Fibroblast of skin of right biceps (primary cell): ENCODE data around the gene CLASP2.
A peak's percentile ranks its signal among the peaks of the same experiment; 100 is the strongest.
"Not testable (repeated sequence)": the region's sequence is repeated elsewhere in the genome, so short reads cannot be mapped to it uniquely, and the experiment has no call there.

ENCODE experiments used
- DNase-seq: peaks from one replicate; pipeline ENCODE4 v3.0.0-alpha.2; 2013

Gene CLASP2

GRCh38 chr3:33682770-33683169, 35.3 kb downstream of the CLASP2 start:
- DNase-seq = no peak

- DNase-seq = no peak
Observed at GRCh38 chr3:33681667-33682066, 36.4 kb downstream of the CLASP2 start.

- DNase-seq = no peak
Observed at GRCh38 chr3:33678073-33678472, 40.0 kb downstream of the CLASP2 start.

GRCh38 chr3:33673436-33673835, 44.6 kb downstream of the CLASP2 start:
- DNase-seq = not testable (repeated sequence)

- DNase-seq = no peak
Observed at GRCh38 chr3:33668618-33669017, 49.4 kb downstream of the CLASP2 start.

GRCh38 chr3:33665294-33665693, 52.8 kb downstream of the CLASP2 start:
- no peak for DNase-seq

- peak; percentile 82 for DNase-seq
Observed at GRCh38 chr3:33664195-33664594, 53.9 kb downstream of the CLASP2 start.

- DNase-seq = peak; percentile 20
Observed at GRCh38 chr3:33663042-33663441, 55.0 kb downstream of the CLASP2 start.

- DNase-seq = peak; percentile 10
Observed at GRCh38 chr3:33659856-33660434, 58.1 kb downstream of the CLASP2 start.

GRCh38 chr3:33658991-33659848, 58.8 kb downstream of the CLASP2 start:
- DNase-seq = peak; percentile 59

GRCh38 chr3:33658621-33658990, 59.4 kb downstream of the CLASP2 start:
- no peak for DNase-seq

- no peak for DNase-seq
Observed at GRCh38 chr3:33658039-33658438, 60.0 kb downstream of the CLASP2 start.

GRCh38 chr3:33652736-33653135, 65.3 kb downstream of the CLASP2 start:
- DNase-seq = no peak

GRCh38 chr3:33651101-33651500, 67.0 kb downstream of the CLASP2 start:
- DNase-seq = not testable (repeated sequence)

- no peak for DNase-seq
Observed at GRCh38 chr3:33650495-33650894, 67.6 kb downstream of the CLASP2 start.

GRCh38 chr3:33648793-33649192, 69.3 kb downstream of the CLASP2 start:
- DNase-seq = no peak

GRCh38 chr3:33646406-33646805, 71.6 kb downstream of the CLASP2 start:
- no peak for DNase-seq

- peak; percentile 32 for DNase-seq
Observed at GRCh38 chr3:33645060-33645647, 72.9 kb downstream of the CLASP2 start.

GRCh38 chr3:33644582-33644981, 73.5 kb downstream of the CLASP2 start:
- no peak for DNase-seq

GRCh38 chr3:33642806-33643205, 75.2 kb downstream of the CLASP2 start:
- no peak for DNase-seq

GRCh38 chr3:33639889-33640288, 78.2 kb downstream of the CLASP2 start:
- DNase-seq = no peak

- no peak for DNase-seq
Observed at GRCh38 chr3:33637482-33637881, 80.6 kb downstream of the CLASP2 start.

- peak; percentile 65 for DNase-seq
Observed at GRCh38 chr3:33636125-33636850, 81.8 kb downstream of the CLASP2 start.
